ENCODE data around the gene MACROD2. TPM values are rescaled to one million over a fixed set of nuclear protein-coding genes. Genes with fewer than 3 reads are reported as not detected.

Gene MACROD2
- total and polyA plus RNA-seq, 7 donors: 0.20 to 4.8 (median 0.87) TPM

DNA sequence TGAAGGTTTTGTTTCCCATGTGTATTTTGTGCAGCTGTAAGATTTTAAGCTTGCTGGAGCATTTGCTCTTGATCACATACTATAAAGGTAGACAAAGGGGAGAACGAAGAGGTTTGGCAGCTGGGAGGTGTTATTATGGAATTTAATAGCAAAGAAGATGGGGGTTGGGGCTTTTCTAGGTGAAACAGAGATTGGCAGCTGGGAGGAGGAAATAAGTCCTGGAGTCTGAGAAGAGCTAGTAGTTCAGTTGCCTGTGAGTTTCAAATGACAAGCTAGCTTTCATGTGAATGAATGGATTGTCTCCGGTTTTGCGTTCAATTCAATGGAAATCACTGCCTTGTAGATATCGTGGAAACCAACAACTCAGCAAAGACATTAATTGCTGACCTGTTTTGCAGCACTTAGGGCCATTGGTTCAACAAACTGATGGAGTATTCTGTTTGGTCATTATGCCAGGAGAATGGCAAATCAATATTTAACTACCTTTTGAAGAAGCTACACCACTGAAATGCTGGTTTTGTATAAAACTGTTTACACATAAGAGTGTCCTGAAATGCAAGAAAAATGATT lies 380.2 kb downstream of the MACROD2 start:
- H3K27ac ChIP-seq: no peak overlapping the region
- no peak for ATAC-seq
- 31 to 38% (median 34%) methylated on average over 4 of the region's 4 CpGs for WGBS, 3 donors
- DNase-seq: no peak
- no peak overlapping the region for H3K4me3 ChIP-seq
- no peaks in the 10 kb centered on the region for H3K36me3 ChIP-seq (ENCODE audit: insufficient read depth in 1 of 2, low read depth in 1 of 2)
- H3K4me1 ChIP-seq: no peaks in the 10 kb centered on the region
- intact Hi-C loops (cut with DNase I): no loop called here
- TF ChIP-seq, protein P1, sequence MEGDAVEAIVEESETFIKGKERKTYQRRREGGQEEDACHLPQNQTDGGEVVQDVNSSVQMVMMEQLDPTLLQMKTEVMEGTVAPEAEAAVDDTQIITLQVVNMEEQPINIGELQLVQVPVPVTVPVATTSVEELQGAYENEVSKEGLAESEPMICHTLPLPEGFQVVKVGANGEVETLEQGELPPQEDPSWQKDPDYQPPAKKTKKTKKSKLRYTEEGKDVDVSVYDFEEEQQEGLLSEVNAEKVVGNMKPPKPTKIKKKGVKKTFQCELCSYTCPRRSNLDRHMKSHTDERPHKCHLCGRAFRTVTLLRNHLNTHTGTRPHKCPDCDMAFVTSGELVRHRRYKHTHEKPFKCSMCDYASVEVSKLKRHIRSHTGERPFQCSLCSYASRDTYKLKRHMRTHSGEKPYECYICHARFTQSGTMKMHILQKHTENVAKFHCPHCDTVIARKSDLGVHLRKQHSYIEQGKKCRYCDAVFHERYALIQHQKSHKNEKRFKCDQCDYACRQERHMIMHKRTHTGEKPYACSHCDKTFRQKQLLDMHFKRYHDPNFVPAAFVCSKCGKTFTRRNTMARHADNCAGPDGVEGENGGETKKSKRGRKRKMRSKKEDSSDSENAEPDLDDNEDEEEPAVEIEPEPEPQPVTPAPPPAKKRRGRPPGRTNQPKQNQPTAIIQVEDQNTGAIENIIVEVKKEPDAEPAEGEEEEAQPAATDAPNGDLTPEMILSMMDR (IDR thresholded peaks at IDR 0.05): no peak
- no peaks in the 10 kb centered on the region for H3K9me3 ChIP-seq
- H3K27me3 ChIP-seq (ENCODE audit: insufficient read depth in 3 of 3, low read length in 2 of 3): no peaks in the 10 kb centered on the region

DNA sequence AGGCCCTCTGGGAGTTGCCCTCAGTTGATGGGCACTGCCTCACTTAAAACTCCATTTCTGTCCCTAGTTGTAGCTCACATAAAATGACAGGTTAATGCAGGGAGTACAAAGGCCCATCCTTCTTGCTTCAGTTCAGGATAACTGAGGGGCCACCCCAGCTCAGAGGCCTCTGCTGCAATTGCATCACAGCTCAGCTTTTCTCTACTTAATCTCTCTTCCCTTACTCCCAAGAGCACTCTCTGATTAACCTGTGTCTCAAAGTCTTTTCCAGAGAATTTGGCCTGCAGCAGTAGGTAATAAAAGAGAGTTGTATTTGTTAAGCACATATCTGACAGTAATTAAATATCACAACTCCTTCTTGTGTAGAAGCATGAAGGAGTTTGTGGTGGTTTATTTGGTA lies 383.0 kb downstream of the MACROD2 start:
- no peaks in the 10 kb centered on the region for H3K36me3 ChIP-seq (ENCODE audit: insufficient read depth in 1 of 2, low read depth in 1 of 2)
- intact Hi-C loops (cut with DNase I): no loop called here
- no peak overlapping the region for H3K4me3 ChIP-seq
- no peaks in the 10 kb centered on the region for H3K4me1 ChIP-seq
- H3K27ac ChIP-seq: no peak overlapping the region
- no peaks in the 10 kb centered on the region for H3K27me3 ChIP-seq (ENCODE audit: insufficient read depth in 3 of 3, low read length in 2 of 3)
- TF ChIP-seq, protein P1 (IDR thresholded peaks at IDR 0.05): no peak
- no peaks in the 10 kb centered on the region for H3K9me3 ChIP-seq
- ATAC-seq: no peak
- DNase-seq: no peak

DNA sequence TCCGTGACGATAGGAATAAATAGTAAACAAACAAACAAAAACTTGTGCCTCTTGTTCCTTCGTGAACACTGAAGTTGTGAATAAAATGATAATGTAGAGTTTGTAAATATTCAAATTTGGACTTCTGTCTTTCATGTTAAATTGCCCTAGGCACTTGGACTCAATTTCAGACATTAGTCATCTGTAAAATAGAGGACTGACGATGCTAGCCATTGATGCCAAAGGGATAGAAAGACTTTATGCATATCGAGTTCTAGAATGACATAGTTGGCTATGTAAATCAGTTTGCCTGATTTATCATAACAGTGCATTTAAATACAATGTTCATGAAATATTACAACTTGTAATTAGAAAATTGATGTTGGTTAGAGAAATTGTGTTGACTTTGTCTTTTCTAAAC lies 388.0 kb downstream of the MACROD2 start:
- WGBS, 3 donors: 66 to 72% (median 68%) methylated on average over 5 of the region's 5 CpGs
- no peaks in the 10 kb centered on the region for H3K4me1 ChIP-seq
- no peaks in the 10 kb centered on the region for H3K9me3 ChIP-seq
- H3K4me3 ChIP-seq: no peak overlapping the region
- TF ChIP-seq, protein P1 (IDR thresholded peaks at IDR 0.05): no peak
- no peaks in the 10 kb centered on the region for H3K27me3 ChIP-seq (ENCODE audit: insufficient read depth in 3 of 3, low read length in 2 of 3)
- intact Hi-C loops (cut with DNase I): no loop called here
- no peak overlapping the region for H3K27ac ChIP-seq
- no peak for ATAC-seq
- H3K36me3 ChIP-seq (ENCODE audit: insufficient read depth in 1 of 2, low read depth in 1 of 2): no peaks in the 10 kb centered on the region
- no peak for DNase-seq

DNA sequence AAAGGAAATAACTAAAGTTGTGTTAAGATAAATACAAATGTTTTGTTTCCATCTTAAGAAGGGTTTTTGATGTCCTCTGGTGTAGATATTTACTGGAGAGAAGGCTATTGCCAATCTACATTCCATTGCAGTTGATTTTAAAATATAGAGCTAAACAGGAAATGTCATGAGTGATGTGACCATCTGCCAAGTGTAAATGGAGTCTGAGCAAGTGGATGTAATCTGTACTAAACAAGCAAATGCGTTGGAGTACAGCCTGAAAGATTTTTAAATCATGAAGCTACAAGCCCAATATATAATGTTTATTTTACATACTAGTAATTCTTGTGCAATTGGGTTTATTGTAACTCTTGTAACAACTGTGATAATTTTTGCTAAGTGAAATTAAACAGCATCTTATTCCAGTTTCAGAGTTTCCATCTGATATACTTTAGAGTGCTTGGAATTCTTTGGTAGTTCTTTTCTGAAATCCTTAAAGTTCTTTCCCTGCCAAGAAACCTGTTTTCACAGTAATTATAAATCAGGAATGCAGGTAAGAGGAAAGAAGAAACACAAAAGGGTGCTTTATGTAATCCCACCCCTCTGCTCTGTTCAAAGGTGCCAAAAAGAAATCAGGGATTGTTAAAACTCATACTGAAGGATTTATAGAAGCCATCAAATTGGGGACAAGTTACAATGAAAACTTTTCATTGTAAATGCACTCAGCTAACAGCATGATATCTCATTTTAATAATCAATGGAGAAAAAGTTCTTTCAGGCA lies 389.3 kb downstream of the MACROD2 start:
- no peaks in the 10 kb centered on the region for H3K9me3 ChIP-seq
- DNase-seq: no peak
- H3K4me1 ChIP-seq: no peaks in the 10 kb centered on the region
- no peak for ATAC-seq
- H3K27ac ChIP-seq: no peak overlapping the region
- 8 to 21% (median 11%) methylated on average over 1 of the region's 1 CpG for WGBS, 3 donors
- TF ChIP-seq, protein P1 (IDR thresholded peaks at IDR 0.05): no peak
- intact Hi-C loops (cut with DNase I): no loop called here
- H3K36me3 ChIP-seq (ENCODE audit: insufficient read depth in 1 of 2, low read depth in 1 of 2): no peaks in the 10 kb centered on the region
- H3K27me3 ChIP-seq (ENCODE audit: insufficient read depth in 3 of 3, low read length in 2 of 3): no peaks in the 10 kb centered on the region
- no peak overlapping the region for H3K4me3 ChIP-seq

Measured in psoas muscle (tissue), 8 donors.